Fibroblast of the aortic adventitia (primary cell): Measurements from ENCODE around the gene BTF3. TPM values are rescaled to one million over a fixed set of nuclear protein-coding genes. Genes with fewer than 3 reads are reported as not detected.

Source experiments
- DNase-seq: peaks from one replicate; pipeline ENCODE4 v3.0.0-alpha.2; 2010; ENCODE audit warnings: low read depth
- H3K4me3 ChIP-seq: 2 replicates; pipeline ENCODE4 v1.5.1; 2011; ENCODE audit warnings: low read depth, mild to moderate bottlenecking, control low read depth, low read length, moderate library complexity
- CTCF ChIP-seq: IDR thresholded peaks from 2 replicates; pipeline ENCODE4 v1.5.1; 2011; ENCODE audit warnings: mild to moderate bottlenecking, low read length, control low read depth, inconsistent platforms; ENCODE audit not compliant: insufficient read depth
- total RNA-seq: library from RNA; depleted of rRNA; stranded (reverse); fragments of >200 nt; gene quantifications from 2 replicates; pipeline ENCODE4 v1.2.3, GENCODE V29; 2012; ENCODE audit warnings: low replicate concordance

The BTF3 gene
- total RNA-seq, 1 donor: 484 TPM

- no peak overlapping the region for H3K4me3 ChIP-seq
- TF ChIP-seq CTCF: no peak
- peak; percentile 58 for DNase-seq
Measured at GRCh38 chr5:73534011-73534644, 35.9 kb downstream of the BTF3 start.

GRCh38 chr5:73534971-73535370 lies 36.7 kb downstream of the BTF3 start:
- TF ChIP-seq CTCF: no peak
- H3K4me3 ChIP-seq: no peak overlapping the region
- no peak for DNase-seq

GRCh38 chr5:73539730-73540129 lies 41.5 kb downstream of the BTF3 start:
- TF ChIP-seq CTCF: no peak
- no peak for DNase-seq
- no peak overlapping the region for H3K4me3 ChIP-seq

GRCh38 chr5:73540192-73540591 lies 42.0 kb downstream of the BTF3 start:
- TF ChIP-seq CTCF: no peak

GRCh38 chr5:73542020-73542419 lies 43.8 kb downstream of the BTF3 start:
- peak; percentile 55 for DNase-seq
- no peak overlapping the region for H3K4me3 ChIP-seq
- no peak for TF ChIP-seq CTCF

More at GRCh38 chr5:73540192-73540591, 42.0 kb downstream of the BTF3 start:
- no peak overlapping the region for H3K4me3 ChIP-seq
- DNase-seq: peak; percentile 35

GRCh38 chr5:73544429-73545402 lies 46.5 kb downstream of the BTF3 start:
- no peak for DNase-seq
- no peak overlapping the region for H3K4me3 ChIP-seq
- TF ChIP-seq CTCF: no peak
